Measurements from ENCODE around the gene ELOA2.

Gene ELOA2

GRCh38 chr18:47035156-47035671 is at the start of gene ELOA2:
ELOA2 (minus strand) TSS chr18:47035621; CDS start chr18:47035264, 357 bp downstream.
- Histone ChIP-seq H3K9me3 (ENCODE audit: control insufficient read depth in 1 of 2, low read length in 2 of 2) (no peaks in the 10 kb centered on the region), H3K27ac (ENCODE audit: low read length) (no peak within 1 kb of the TSS), H3K27me3 (ENCODE audit: low read depth, low read length) (no peaks in the 10 kb centered on the region), H3K4me3 (ENCODE audit: low read depth in 1 of 2, low read length in 2 of 2) (no peak within 1 kb of the TSS), H3K4me1 (ENCODE audit: control insufficient read depth in 1 of 2, insufficient read depth in 2 of 2, low read length in 2 of 2) (no peaks in the 10 kb centered on the region), H3K36me3 (ENCODE audit: control insufficient read depth in 1 of 2, insufficient read depth in 2 of 2, low read length in 2 of 2) (no peaks in the 10 kb centered on the region)

- no peak overlapping the region for H3K4me3 ChIP-seq (ENCODE audit: low read depth in 1 of 2, low read length in 2 of 2)
- no peaks in the 10 kb centered on the region for H3K27me3 ChIP-seq (ENCODE audit: low read depth, low read length)
- no peak overlapping the region for H3K27ac ChIP-seq (ENCODE audit: low read length)
- no peaks in the 10 kb centered on the region for H3K9me3 ChIP-seq (ENCODE audit: control insufficient read depth in 1 of 2, low read length in 2 of 2)
- H3K4me1 ChIP-seq (ENCODE audit: control insufficient read depth in 1 of 2, insufficient read depth in 2 of 2, low read length in 2 of 2) = no peaks in the 10 kb centered on the region
- H3K36me3 ChIP-seq (ENCODE audit: control insufficient read depth in 1 of 2, insufficient read depth in 2 of 2, low read length in 2 of 2) = peaks cover 0 to 7% of the 10 kb centered on the region in 2 donors
These were observed 46.2 kb upstream of the ELOA2 start for GRCh38 chr18:47081578-47081977.

- Histone ChIP-seq H3K4me3 (ENCODE audit: low read depth in 1 of 2, low read length in 2 of 2) (no peak overlapping the region), H3K36me3 (ENCODE audit: control insufficient read depth in 1 of 2, insufficient read depth in 2 of 2, low read length in 2 of 2) (peaks cover 0 to 7% of the 10 kb centered on the region in 2 donors), H3K27me3 (ENCODE audit: low read depth, low read length) (no peaks in the 10 kb centered on the region), H3K9me3 (ENCODE audit: control insufficient read depth in 1 of 2, low read length in 2 of 2) (no peaks in the 10 kb centered on the region), H3K27ac (ENCODE audit: low read length) (no peak overlapping the region), H3K4me1 (ENCODE audit: control insufficient read depth in 1 of 2, insufficient read depth in 2 of 2, low read length in 2 of 2) (no peaks in the 10 kb centered on the region)
These were observed 45.5 kb upstream of the ELOA2 start for GRCh38 chr18:47080872-47081271.

- Histone ChIP-seq H3K27me3 (ENCODE audit: low read depth, low read length) (no peaks in the 10 kb centered on the region), H3K9me3 (ENCODE audit: control insufficient read depth in 1 of 2, low read length in 2 of 2) (no peaks in the 10 kb centered on the region), H3K36me3 (ENCODE audit: control insufficient read depth in 1 of 2, insufficient read depth in 2 of 2, low read length in 2 of 2) (peaks cover 0 to 7% of the 10 kb centered on the region in 2 donors), H3K27ac (ENCODE audit: low read length) (no peak overlapping the region), H3K4me3 (ENCODE audit: low read depth in 1 of 2, low read length in 2 of 2) (no peak overlapping the region), H3K4me1 (ENCODE audit: control insufficient read depth in 1 of 2, insufficient read depth in 2 of 2, low read length in 2 of 2) (no peaks in the 10 kb centered on the region)
These were observed 41.7 kb upstream of the ELOA2 start for GRCh38 chr18:47077111-47077510.

GRCh38 chr18:47075098-47075883 is 39.9 kb upstream of the ELOA2 start:
- Histone ChIP-seq H3K4me1 (ENCODE audit: control insufficient read depth in 1 of 2, insufficient read depth in 2 of 2, low read length in 2 of 2) (no peaks in the 10 kb centered on the region), H3K27ac (ENCODE audit: low read length) (no peak overlapping the region), H3K36me3 (ENCODE audit: control insufficient read depth in 1 of 2, insufficient read depth in 2 of 2, low read length in 2 of 2) (peaks cover 0 to 7% of the 10 kb centered on the region in 2 donors), H3K9me3 (ENCODE audit: control insufficient read depth in 1 of 2, low read length in 2 of 2) (no peaks in the 10 kb centered on the region), H3K4me3 (ENCODE audit: low read depth in 1 of 2, low read length in 2 of 2) (no peak overlapping the region), H3K27me3 (ENCODE audit: low read depth, low read length) (no peaks in the 10 kb centered on the region)

- Histone ChIP-seq H3K4me1 (ENCODE audit: control insufficient read depth in 1 of 2, insufficient read depth in 2 of 2, low read length in 2 of 2) (no peaks in the 10 kb centered on the region), H3K27me3 (ENCODE audit: low read depth, low read length) (no peaks in the 10 kb centered on the region), H3K9me3 (ENCODE audit: control insufficient read depth in 1 of 2, low read length in 2 of 2) (peaks cover 0 to 3% of the 10 kb centered on the region in 2 donors), H3K27ac (ENCODE audit: low read length) (no peak overlapping the region), H3K4me3 (ENCODE audit: low read depth in 1 of 2, low read length in 2 of 2) (no peak overlapping the region), H3K36me3 (ENCODE audit: control insufficient read depth in 1 of 2, insufficient read depth in 2 of 2, low read length in 2 of 2) (peaks cover 0 to 3% of the 10 kb centered on the region in 2 donors)
These were observed 32.2 kb upstream of the ELOA2 start for GRCh38 chr18:47067648-47068047.

- H3K27ac ChIP-seq (ENCODE audit: low read length) = no peak overlapping the region
- H3K4me1 ChIP-seq (ENCODE audit: control insufficient read depth in 1 of 2, insufficient read depth in 2 of 2, low read length in 2 of 2) = no peaks in the 10 kb centered on the region
- H3K4me3 ChIP-seq (ENCODE audit: low read depth in 1 of 2, low read length in 2 of 2) = no peak overlapping the region
- H3K9me3 ChIP-seq (ENCODE audit: control insufficient read depth in 1 of 2, low read length in 2 of 2) = peaks cover 0 to 3% of the 10 kb centered on the region in 2 donors
- no peaks in the 10 kb centered on the region for H3K27me3 ChIP-seq (ENCODE audit: low read depth, low read length)
- H3K36me3 ChIP-seq (ENCODE audit: control insufficient read depth in 1 of 2, insufficient read depth in 2 of 2, low read length in 2 of 2) = peaks cover 0 to 7% of the 10 kb centered on the region in 2 donors
These were observed 27.7 kb upstream of the ELOA2 start for GRCh38 chr18:47063096-47063495.

- Histone ChIP-seq H3K27me3 (ENCODE audit: low read depth, low read length) (no peaks in the 10 kb centered on the region), H3K9me3 (ENCODE audit: control insufficient read depth in 1 of 2, low read length in 2 of 2) (peaks cover 0 to 2% of the 10 kb centered on the region in 2 donors), H3K27ac (ENCODE audit: low read length) (no peak overlapping the region), H3K36me3 (ENCODE audit: control insufficient read depth in 1 of 2, insufficient read depth in 2 of 2, low read length in 2 of 2) (peaks cover 0 to 7% of the 10 kb centered on the region in 2 donors), H3K4me3 (ENCODE audit: low read depth in 1 of 2, low read length in 2 of 2) (no peak overlapping the region), H3K4me1 (ENCODE audit: control insufficient read depth in 1 of 2, insufficient read depth in 2 of 2, low read length in 2 of 2) (no peaks in the 10 kb centered on the region)
These were observed 27.1 kb upstream of the ELOA2 start for GRCh38 chr18:47062471-47062870.

- no peaks in the 10 kb centered on the region for H3K4me1 ChIP-seq (ENCODE audit: control insufficient read depth in 1 of 2, insufficient read depth in 2 of 2, low read length in 2 of 2)
- no peak overlapping the region for H3K4me3 ChIP-seq (ENCODE audit: low read depth in 1 of 2, low read length in 2 of 2)
- no peak overlapping the region for H3K27ac ChIP-seq (ENCODE audit: low read length)
These were observed 18.9 kb upstream of the ELOA2 start for GRCh38 chr18:47054369-47054768.

GRCh38 chr18:47050468-47050867 is 15.0 kb upstream of the ELOA2 start:
- no peaks in the 10 kb centered on the region for H3K4me1 ChIP-seq (ENCODE audit: control insufficient read depth in 1 of 2, insufficient read depth in 2 of 2, low read length in 2 of 2)
- H3K4me3 ChIP-seq (ENCODE audit: low read depth in 1 of 2, low read length in 2 of 2) = no peak overlapping the region
- H3K27me3 ChIP-seq (ENCODE audit: low read depth, low read length) = no peaks in the 10 kb centered on the region
- no peaks in the 10 kb centered on the region for H3K36me3 ChIP-seq (ENCODE audit: control insufficient read depth in 1 of 2, insufficient read depth in 2 of 2, low read length in 2 of 2)
- no peaks in the 10 kb centered on the region for H3K9me3 ChIP-seq (ENCODE audit: control insufficient read depth in 1 of 2, low read length in 2 of 2)
- H3K27ac ChIP-seq (ENCODE audit: low read length) = no peak overlapping the region

More at GRCh38 chr18:47054369-47054768, 18.9 kb upstream of the ELOA2 start:
- H3K27me3 ChIP-seq (ENCODE audit: low read depth, low read length) = no peaks in the 10 kb centered on the region
- H3K9me3 ChIP-seq (ENCODE audit: control insufficient read depth in 1 of 2, low read length in 2 of 2) = no peaks in the 10 kb centered on the region
- H3K36me3 ChIP-seq (ENCODE audit: control insufficient read depth in 1 of 2, insufficient read depth in 2 of 2, low read length in 2 of 2) = peaks cover 0 to 5% of the 10 kb centered on the region in 2 donors

GRCh38 chr18:47040982-47041381 is 5.6 kb upstream of the ELOA2 start:
- Histone ChIP-seq H3K9me3 (ENCODE audit: control insufficient read depth in 1 of 2, low read length in 2 of 2) (no peaks in the 10 kb centered on the region), H3K27ac (ENCODE audit: low read length) (no peak overlapping the region), H3K27me3 (ENCODE audit: low read depth, low read length) (no peaks in the 10 kb centered on the region), H3K36me3 (ENCODE audit: control insufficient read depth in 1 of 2, insufficient read depth in 2 of 2, low read length in 2 of 2) (no peaks in the 10 kb centered on the region), H3K4me3 (ENCODE audit: low read depth in 1 of 2, low read length in 2 of 2) (no peak overlapping the region), H3K4me1 (ENCODE audit: control insufficient read depth in 1 of 2, insufficient read depth in 2 of 2, low read length in 2 of 2) (no peaks in the 10 kb centered on the region)

Data from muscle layer of duodenum (tissue), 2 donors.